Measurements from ENCODE around the gene EYA4. TPM values are rescaled to one million over a fixed set of nuclear protein-coding genes. Genes with fewer than 3 reads are reported as not detected.

The EYA4 gene
- polyA plus RNA-seq, 1 of the 3 experiments (the other 2 are of a cell fraction) = 0.08 TPM

GRCh38 chr6:133259561-133259960 lies 18.4 kb downstream of the EYA4 start:
- POLR2A ChIA-PET = no interaction called here
- TF ChIP-seq JUND (IDR thresholded peaks at IDR 0.05) (no peak), CHD2 (IDR thresholded peaks at IDR 0.05; ENCODE audit: low read length, partially characterized antibody) (no peak), MXI1 (IDR thresholded peaks at IDR 0.05; ENCODE audit: low read depth, low read length) (no peak), USF1 (IDR thresholded peaks at IDR 0.05; ENCODE audit: borderline replicate concordance, low read depth) (no peak), TAF1 (IDR thresholded peaks at IDR 0.05; ENCODE audit: borderline replicate concordance, low read depth, low read length) (no peak), TCF12 (IDR thresholded peaks at IDR 0.05) (no peak), RAD21 (IDR thresholded peaks at IDR 0.05; ENCODE audit: low read length) (no peak), ELF1 (IDR thresholded peaks at IDR 0.05) (no peak)
- TF ChIP-seq, protein P1, sequence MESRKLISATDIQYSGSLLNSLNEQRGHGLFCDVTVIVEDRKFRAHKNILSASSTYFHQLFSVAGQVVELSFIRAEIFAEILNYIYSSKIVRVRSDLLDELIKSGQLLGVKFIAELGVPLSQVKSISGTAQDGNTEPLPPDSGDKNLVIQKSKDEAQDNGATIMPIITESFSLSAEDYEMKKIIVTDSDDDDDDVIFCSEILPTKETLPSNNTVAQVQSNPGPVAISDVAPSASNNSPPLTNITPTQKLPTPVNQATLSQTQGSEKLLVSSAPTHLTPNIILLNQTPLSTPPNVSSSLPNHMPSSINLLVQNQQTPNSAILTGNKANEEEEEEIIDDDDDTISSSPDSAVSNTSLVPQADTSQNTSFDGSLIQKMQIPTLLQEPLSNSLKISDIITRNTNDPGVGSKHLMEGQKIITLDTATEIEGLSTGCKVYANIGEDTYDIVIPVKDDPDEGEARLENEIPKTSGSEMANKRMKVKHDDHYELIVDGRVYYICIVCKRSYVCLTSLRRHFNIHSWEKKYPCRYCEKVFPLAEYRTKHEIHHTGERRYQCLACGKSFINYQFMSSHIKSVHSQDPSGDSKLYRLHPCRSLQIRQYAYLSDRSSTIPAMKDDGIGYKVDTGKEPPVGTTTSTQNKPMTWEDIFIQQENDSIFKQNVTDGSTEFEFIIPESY (IDR thresholded peaks at IDR 0.05; ENCODE audit: borderline replicate concordance, low read depth) = no peak

GRCh38 chr6:133262804-133263203 lies 21.6 kb downstream of the EYA4 start:
- H2AFZ ChIP-seq (ENCODE audit: low read depth) = no peak overlapping the region
- H3K27ac ChIP-seq (ENCODE audit: low read depth in 2 of 2, low read length in 1 of 2) = no peak overlapping the region
- TF ChIP-seq FOSL2 (IDR thresholded peaks at IDR 0.05; ENCODE audit: borderline replicate concordance, low read depth) (no peak), MXI1 (IDR thresholded peaks at IDR 0.05; ENCODE audit: low read depth, low read length) (no peak), RXRA (IDR thresholded peaks at IDR 0.05; ENCODE audit: borderline replicate concordance, low read depth) (no peak), SMC3 (IDR thresholded peaks at IDR 0.05; ENCODE audit: low read depth, low read length) (no peak), ELF1 (IDR thresholded peaks at IDR 0.05) (no peak)
- TF ChIP-seq, protein P2, sequence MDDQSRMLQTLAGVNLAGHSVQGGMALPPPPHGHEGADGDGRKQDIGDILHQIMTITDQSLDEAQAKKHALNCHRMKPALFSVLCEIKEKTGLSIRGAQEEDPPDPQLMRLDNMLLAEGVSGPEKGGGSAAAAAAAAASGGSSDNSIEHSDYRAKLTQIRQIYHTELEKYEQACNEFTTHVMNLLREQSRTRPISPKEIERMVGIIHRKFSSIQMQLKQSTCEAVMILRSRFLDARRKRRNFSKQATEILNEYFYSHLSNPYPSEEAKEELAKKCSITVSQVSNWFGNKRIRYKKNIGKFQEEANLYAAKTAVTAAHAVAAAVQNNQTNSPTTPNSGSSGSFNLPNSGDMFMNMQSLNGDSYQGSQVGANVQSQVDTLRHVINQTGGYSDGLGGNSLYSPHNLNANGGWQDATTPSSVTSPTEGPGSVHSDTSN (IDR thresholded peaks at IDR 0.05) = no peak
- H3K9ac ChIP-seq = no peak overlapping the region
- CTCF ChIA-PET = no interaction called here
- H3K4me3 ChIP-seq (ENCODE audit: low read depth in 2 of 2, low read length in 1 of 2) = no peak overlapping the region
- no peaks in the 10 kb centered on the region for H3K79me2 ChIP-seq (ENCODE audit: insufficient read depth)
- H3F3A ChIP-seq (replicated peaks; ENCODE audit: insufficient read depth) = no peaks in the 10 kb centered on the region
- WGBS (ENCODE audit: low lambda C conversion rate) = 0% methylated on average over 1 of the region's 2 CpGs
- no peaks in the 10 kb centered on the region for H3K9me2 ChIP-seq
- no peak for DNase-seq
- H3K36me3 ChIP-seq (replicated peaks in 1 of 2; ENCODE audit: control insufficient read depth in 1 of 2, insufficient read depth in 2 of 2, low read length in 1 of 2) = no peaks in the 10 kb centered on the region
- no peaks in the 10 kb centered on the region for H4K20me1 ChIP-seq (ENCODE audit: insufficient read depth)
- H3K4me2 ChIP-seq = no peak overlapping the region
- H3K27me3 ChIP-seq (ENCODE audit: insufficient read depth) = no peaks in the 10 kb centered on the region
- no peaks in the 10 kb centered on the region for H3K9me3 ChIP-seq
- H3K4me1 ChIP-seq (ENCODE audit: control insufficient read depth in 1 of 2, insufficient read depth in 2 of 2, low read depth in 1 of 2, low read length in 1 of 2) = no peaks in the 10 kb centered on the region
- POLR2A ChIA-PET = no interaction called here

More at GRCh38 chr6:133259561-133259960, 18.4 kb downstream of the EYA4 start:
- H3K4me2 ChIP-seq = no peak overlapping the region
- no peaks in the 10 kb centered on the region for H3K9me2 ChIP-seq
- H3K9me3 ChIP-seq = no peaks in the 10 kb centered on the region
- no peak overlapping the region for H3K9ac ChIP-seq
- H2AFZ ChIP-seq (ENCODE audit: low read depth) = no peak overlapping the region
- no peaks in the 10 kb centered on the region for H4K20me1 ChIP-seq (ENCODE audit: insufficient read depth)
- H3K79me2 ChIP-seq (ENCODE audit: insufficient read depth) = no peaks in the 10 kb centered on the region
- no peak for DNase-seq
- CTCF ChIA-PET = no interaction called here
- H3K4me1 ChIP-seq (ENCODE audit: control insufficient read depth in 1 of 2, insufficient read depth in 2 of 2, low read depth in 1 of 2, low read length in 1 of 2) = no peaks in the 10 kb centered on the region
- H3F3A ChIP-seq (replicated peaks; ENCODE audit: insufficient read depth) = no peaks in the 10 kb centered on the region
- H3K27ac ChIP-seq (ENCODE audit: low read depth in 2 of 2, low read length in 1 of 2) = no peak overlapping the region
- H3K36me3 ChIP-seq (replicated peaks in 1 of 2; ENCODE audit: control insufficient read depth in 1 of 2, insufficient read depth in 2 of 2, low read length in 1 of 2) = no peaks in the 10 kb centered on the region
- no peak overlapping the region for H3K4me3 ChIP-seq (ENCODE audit: low read depth in 2 of 2, low read length in 1 of 2)
- H3K27me3 ChIP-seq (ENCODE audit: insufficient read depth) = no peaks in the 10 kb centered on the region
